ENCODE measurements around the gene MIS18BP1.
"Not testable (repeated sequence)": the region's sequence is repeated elsewhere in the genome, so short reads cannot be mapped to it uniquely, and the experiment has no call there.

The MIS18BP1 gene

DNA sequence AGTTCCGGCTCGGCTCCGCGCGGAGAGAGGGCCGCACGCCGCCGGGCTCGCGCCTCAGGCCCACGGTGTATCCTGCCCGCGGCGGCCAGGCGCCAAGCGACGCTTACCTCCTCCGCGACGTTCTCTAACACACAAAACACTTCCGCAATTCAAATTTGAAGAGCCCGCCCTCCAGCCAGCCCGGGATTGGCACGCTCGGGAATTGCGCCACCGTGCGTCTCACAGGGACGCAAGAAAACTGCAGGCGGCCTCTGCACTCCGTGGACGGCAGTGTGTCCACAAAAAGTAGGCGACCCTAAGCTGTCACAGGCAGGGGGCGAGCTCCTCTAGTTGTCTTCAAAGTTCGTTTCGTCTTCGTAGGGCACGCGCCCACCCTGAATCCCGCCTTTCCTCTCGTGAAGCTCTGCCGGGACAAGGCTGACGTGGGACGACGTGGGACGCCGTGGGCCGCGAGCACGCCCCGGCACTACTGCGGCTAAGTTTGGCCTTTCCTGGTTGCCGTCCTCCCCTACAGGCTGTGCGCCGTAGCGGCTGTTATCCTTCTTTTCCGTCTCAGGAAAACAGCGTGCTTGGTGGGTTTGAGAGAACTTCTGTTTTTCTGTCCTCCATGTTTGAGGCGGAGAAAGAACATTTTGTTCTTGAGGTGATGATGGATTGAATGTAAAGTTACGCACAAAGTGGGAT is at the start of gene MIS18BP1:
TSS of gene MIS18BP1 (minus strand) at position 133 of the 684 bp plus-strand sequence. CDS start 5,916 bp downstream, outside the sequence.
- H3K9me3 ChIP-seq (ENCODE audit: control insufficient read depth, insufficient read depth, low read length), result peaks cover 10% of the 10 kb centered on the region; the same call in 1 of the 2 replicates
- H3K27me3 ChIP-seq (ENCODE audit: control insufficient read depth, insufficient read depth, low read length), result no peaks in the 10 kb centered on the region
- H3K4me3 ChIP-seq (ENCODE audit: low read depth, low read length), result peak within 1 kb of the TSS; percentile 87
- H3K4me1 ChIP-seq (ENCODE audit: control insufficient read depth, insufficient read depth, low read length), result peaks cover 5% of the 10 kb centered on the region; the same call in 1 of the 2 replicates
- H3K9ac ChIP-seq (ENCODE audit: low read depth, low read length), result peak within 1 kb of the TSS; percentile 87
- H3K36me3 ChIP-seq (ENCODE audit: control insufficient read depth, insufficient read depth, low read length), result no peaks in the 10 kb centered on the region
- peak within 1 kb of the TSS; percentile 78 for H3K27ac ChIP-seq (ENCODE audit: low read depth, low read length)

DNA sequence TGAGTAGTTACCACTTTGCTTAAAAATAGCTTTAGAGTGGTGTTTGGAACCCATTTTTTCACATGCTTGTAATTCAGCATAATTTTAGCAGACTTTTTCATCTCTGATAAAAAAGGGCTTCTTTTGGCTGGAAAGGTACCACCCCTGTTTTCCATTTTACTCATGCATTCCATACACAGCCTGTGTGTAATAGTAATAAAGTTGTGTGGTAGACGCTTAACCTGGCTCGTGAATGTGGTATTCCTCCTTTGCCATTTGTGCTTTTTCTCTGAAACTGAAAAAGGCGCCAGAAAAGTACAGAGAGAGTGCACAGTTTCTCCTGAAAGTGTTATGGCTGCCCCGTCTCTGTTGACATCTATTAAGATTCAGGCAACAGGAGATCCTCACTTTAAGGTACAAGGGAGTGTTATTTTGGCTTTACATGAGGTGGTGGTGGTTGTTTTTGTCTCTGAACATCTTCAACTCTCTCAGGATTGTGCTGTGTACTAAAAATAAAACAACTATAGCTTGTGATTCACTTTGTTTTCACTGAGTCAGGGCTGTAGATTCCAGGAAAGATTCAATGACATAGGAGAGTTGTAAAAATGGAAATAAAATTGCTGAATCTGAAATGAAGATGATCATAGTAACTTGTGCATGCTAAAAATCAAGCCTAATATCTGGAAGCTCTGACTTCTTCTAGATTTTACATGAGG is 45.6 kb upstream of the MIS18BP1 start:
- no peak overlapping the region for H3K4me3 ChIP-seq (ENCODE audit: low read depth, low read length)
- H3K27ac ChIP-seq (ENCODE audit: low read depth, low read length), result no peak overlapping the region
- peaks cover 50% of the 10 kb centered on the region for H3K27me3 ChIP-seq (ENCODE audit: control insufficient read depth, insufficient read depth, low read length)
- H3K4me1 ChIP-seq (ENCODE audit: control insufficient read depth, insufficient read depth, low read length), result peaks cover 16% of the 10 kb centered on the region
- no peaks in the 10 kb centered on the region for H3K9me3 ChIP-seq (ENCODE audit: control insufficient read depth, insufficient read depth, low read length)
- no peaks in the 10 kb centered on the region for H3K36me3 ChIP-seq (ENCODE audit: control insufficient read depth, insufficient read depth, low read length)
- H3K9ac ChIP-seq (ENCODE audit: low read depth, low read length), result no peak overlapping the region

DNA sequence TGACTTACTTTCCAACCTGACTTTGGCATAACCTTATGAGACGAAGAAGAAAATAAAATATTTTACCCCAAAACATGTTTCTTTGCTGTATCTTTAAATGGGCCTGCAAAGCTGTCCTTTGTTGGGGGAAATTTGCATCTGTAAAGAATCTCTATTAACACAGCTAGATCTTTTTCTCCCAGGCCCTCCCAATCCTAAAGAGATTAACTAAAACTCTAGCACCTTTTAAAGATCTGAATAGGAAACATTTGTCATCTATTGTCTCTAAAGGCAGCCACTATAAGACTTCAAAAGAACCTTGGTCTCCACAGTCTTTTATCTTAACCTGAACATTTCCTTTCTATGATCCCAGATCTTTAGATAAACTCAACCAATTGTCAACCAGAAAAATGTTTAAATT is 41.8 kb upstream of the MIS18BP1 start:
- H3K36me3 ChIP-seq (ENCODE audit: control insufficient read depth, insufficient read depth, low read length); H3K9me3 ChIP-seq (ENCODE audit: control insufficient read depth, insufficient read depth, low read length); H3K9ac ChIP-seq (ENCODE audit: low read depth, low read length); H3K4me3 ChIP-seq (ENCODE audit: low read depth, low read length): not testable (repeated sequence)
- Histone ChIP-seq H3K4me1 (ENCODE audit: control insufficient read depth, insufficient read depth, low read length) (peaks cover 16% of the 10 kb centered on the region), H3K27me3 (ENCODE audit: control insufficient read depth, insufficient read depth, low read length) (peaks cover 83% of the 10 kb centered on the region), H3K27ac (ENCODE audit: low read depth, low read length) (peak overlapping the region; percentile 89)

DNA sequence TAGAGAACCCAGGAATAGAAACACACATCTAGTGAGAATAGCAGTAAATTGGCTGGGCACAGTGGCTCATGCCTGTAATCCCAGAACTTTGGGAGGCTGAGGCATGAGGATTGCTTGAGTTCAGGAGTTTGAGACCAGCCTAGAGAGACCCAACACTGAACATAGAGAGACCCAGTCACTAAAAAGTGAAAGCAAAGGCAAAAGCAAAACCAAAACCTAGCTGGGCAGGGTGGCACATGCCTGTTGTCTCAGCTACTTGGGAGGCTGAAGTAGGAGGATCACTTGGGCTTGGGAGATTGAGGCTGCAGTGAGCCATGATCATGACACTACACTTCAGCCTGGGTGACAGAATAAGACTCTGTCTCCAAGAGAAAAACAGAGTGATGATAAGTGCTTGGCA is 37.5 kb upstream of the MIS18BP1 start:
- H3K27ac ChIP-seq (ENCODE audit: low read depth, low read length), result no peak overlapping the region
- H3K9ac ChIP-seq (ENCODE audit: low read depth, low read length), result no peak overlapping the region
- H3K4me1 ChIP-seq (ENCODE audit: control insufficient read depth, insufficient read depth, low read length), result peaks cover 16% of the 10 kb centered on the region
- H3K36me3 ChIP-seq (ENCODE audit: control insufficient read depth, insufficient read depth, low read length), result no peaks in the 10 kb centered on the region
- H3K4me3 ChIP-seq (ENCODE audit: low read depth, low read length), result no peak overlapping the region
- H3K9me3 ChIP-seq (ENCODE audit: control insufficient read depth, insufficient read depth, low read length), result no peaks in the 10 kb centered on the region
- H3K27me3 ChIP-seq (ENCODE audit: control insufficient read depth, insufficient read depth, low read length), result peaks cover 50% of the 10 kb centered on the region

DNA sequence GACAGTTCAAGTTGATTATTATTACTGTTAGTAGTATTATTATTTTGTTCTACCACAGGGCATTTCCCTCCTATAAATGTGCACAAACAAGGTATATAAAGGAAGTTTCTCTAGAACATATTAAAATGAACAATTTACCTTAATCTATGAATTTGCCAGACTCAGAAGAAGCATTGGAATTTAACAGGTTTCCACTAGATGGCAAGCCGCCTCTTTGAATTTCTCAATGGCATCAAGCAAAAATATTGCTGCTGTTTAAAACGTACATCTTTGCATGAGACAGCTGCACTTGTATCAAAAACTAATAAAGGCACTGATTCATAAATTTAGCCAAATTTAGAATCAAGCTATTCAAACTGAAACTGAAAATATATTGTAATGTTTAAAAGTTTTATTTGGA is 34.6 kb upstream of the MIS18BP1 start:
- H3K36me3 ChIP-seq (ENCODE audit: control insufficient read depth, insufficient read depth, low read length), result no peaks in the 10 kb centered on the region
- H3K9ac ChIP-seq (ENCODE audit: low read depth, low read length), result no peak overlapping the region
- peaks cover 23% of the 10 kb centered on the region for H3K27me3 ChIP-seq (ENCODE audit: control insufficient read depth, insufficient read depth, low read length)

DNA sequence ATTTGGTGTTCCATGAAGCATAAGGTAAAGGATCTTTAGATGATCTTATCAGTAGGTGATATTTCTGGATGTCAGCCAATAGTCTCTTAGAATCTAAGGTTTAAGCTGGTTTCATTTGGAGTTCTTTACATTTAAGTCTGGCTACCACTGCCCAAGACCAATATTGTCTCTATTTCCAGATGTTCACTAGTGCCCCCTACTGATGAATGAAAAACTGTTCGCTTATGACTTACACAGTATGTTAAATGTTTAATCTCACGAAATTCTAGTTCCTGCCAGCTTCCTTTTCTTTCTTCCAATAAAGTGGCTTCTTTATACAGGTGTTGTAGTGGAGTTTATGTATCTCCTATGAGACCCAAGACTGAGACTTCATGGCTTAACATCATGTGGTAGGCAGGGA is 31.8 kb upstream of the MIS18BP1 start:
- H3K4me3 ChIP-seq (ENCODE audit: low read depth, low read length), result no peak overlapping the region
- no peaks in the 10 kb centered on the region for H3K27me3 ChIP-seq (ENCODE audit: control insufficient read depth, insufficient read depth, low read length)
- H3K27ac ChIP-seq (ENCODE audit: low read depth, low read length), result no peak overlapping the region
- no peak overlapping the region for H3K9ac ChIP-seq (ENCODE audit: low read depth, low read length)
- peaks cover 9% of the 10 kb centered on the region for H3K9me3 ChIP-seq (ENCODE audit: control insufficient read depth, insufficient read depth, low read length)
- H3K4me1 ChIP-seq (ENCODE audit: control insufficient read depth, insufficient read depth, low read length), result no peaks in the 10 kb centered on the region
- H3K36me3 ChIP-seq (ENCODE audit: control insufficient read depth, insufficient read depth, low read length), result no peaks in the 10 kb centered on the region

More for the DNA sequence above, 34.6 kb upstream of the MIS18BP1 start:
- H3K9me3 ChIP-seq (ENCODE audit: control insufficient read depth, insufficient read depth, low read length), result peaks cover 4% of the 10 kb centered on the region
- H3K4me1 ChIP-seq (ENCODE audit: control insufficient read depth, insufficient read depth, low read length), result no peaks in the 10 kb centered on the region
- H3K4me3 ChIP-seq (ENCODE audit: low read depth, low read length), result no peak overlapping the region
- H3K27ac ChIP-seq (ENCODE audit: low read depth, low read length), result no peak overlapping the region

DNA sequence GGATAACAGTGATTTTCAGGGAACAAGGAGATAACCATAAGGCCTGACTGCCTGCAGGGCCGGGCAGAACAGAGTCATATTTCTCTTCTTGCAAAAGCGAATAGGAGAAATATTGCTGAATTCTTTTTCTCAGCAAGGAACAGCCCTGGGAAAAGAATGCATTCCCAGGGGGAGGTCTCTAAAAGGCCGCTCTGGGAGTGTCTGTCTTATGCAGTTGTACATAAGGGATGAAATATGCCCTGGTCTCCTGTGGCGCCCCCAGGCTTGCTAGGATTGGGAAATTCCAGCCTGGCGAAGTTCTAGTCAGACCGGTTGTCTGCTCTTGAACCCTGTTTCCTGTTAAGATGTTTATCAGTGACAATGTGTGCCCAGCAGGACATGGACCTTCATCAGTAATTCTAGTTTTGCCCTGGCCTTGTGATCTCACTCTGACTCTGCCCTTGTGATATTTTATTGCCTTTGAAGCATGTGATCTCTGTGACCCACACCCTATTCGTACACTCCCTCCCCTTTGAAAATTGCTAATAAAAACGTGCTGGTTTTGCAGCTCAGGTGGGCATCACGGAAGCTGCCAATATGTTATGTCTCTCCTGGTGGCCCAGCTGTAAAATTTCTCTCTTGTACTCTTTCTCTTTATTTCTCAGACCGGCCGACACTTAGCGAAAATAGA is 28.9 kb upstream of the MIS18BP1 start:
- H3K27ac ChIP-seq (ENCODE audit: low read depth, low read length); H3K36me3 ChIP-seq (ENCODE audit: control insufficient read depth, insufficient read depth, low read length); H3K9me3 ChIP-seq (ENCODE audit: control insufficient read depth, insufficient read depth, low read length); H3K4me3 ChIP-seq (ENCODE audit: low read depth, low read length); H3K4me1 ChIP-seq (ENCODE audit: control insufficient read depth, insufficient read depth, low read length); H3K9ac ChIP-seq (ENCODE audit: low read depth, low read length); H3K27me3 ChIP-seq (ENCODE audit: control insufficient read depth, insufficient read depth, low read length): not testable (repeated sequence)

DNA sequence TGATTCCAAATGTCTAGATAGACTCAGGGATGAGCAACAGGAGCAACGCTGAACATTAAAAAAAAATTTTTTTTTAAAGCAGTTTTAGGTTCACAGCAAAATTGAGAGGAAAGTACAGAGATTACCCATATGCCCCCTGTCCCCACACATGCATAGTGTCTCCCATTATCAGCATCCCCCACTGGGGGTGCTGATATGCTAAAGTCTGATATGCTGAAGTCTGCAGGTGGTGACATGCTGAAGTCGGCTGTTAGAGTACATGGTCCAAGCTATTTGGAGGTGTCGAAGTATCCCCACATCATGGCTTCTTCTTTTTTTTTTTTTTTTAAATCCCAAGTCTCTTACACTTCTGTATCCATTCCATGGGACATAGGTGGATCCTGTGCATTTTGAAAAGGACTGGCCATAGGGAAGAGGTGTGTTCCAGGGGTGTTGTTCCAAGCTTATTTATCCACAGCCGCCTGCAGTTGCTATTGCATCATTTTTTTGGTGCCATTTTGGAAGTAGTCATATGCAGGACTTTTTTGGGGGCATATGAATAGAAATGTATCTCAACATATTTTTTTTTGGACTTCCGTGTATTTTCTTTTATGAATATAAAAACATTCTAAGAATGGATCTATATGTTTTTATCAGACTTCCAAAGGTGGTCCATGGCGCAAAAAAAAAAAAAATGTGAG is 19.0 kb upstream of the MIS18BP1 start:
- no peaks in the 10 kb centered on the region for H3K9me3 ChIP-seq (ENCODE audit: control insufficient read depth, insufficient read depth, low read length)
- no peak overlapping the region for H3K27ac ChIP-seq (ENCODE audit: low read depth, low read length)
- no peaks in the 10 kb centered on the region for H3K4me1 ChIP-seq (ENCODE audit: control insufficient read depth, insufficient read depth, low read length)
- no peaks in the 10 kb centered on the region for H3K27me3 ChIP-seq (ENCODE audit: control insufficient read depth, insufficient read depth, low read length)
- no peak overlapping the region for H3K4me3 ChIP-seq (ENCODE audit: low read depth, low read length)
- H3K36me3 ChIP-seq (ENCODE audit: control insufficient read depth, insufficient read depth, low read length), result no peaks in the 10 kb centered on the region
- no peak overlapping the region for H3K9ac ChIP-seq (ENCODE audit: low read depth, low read length)

DNA sequence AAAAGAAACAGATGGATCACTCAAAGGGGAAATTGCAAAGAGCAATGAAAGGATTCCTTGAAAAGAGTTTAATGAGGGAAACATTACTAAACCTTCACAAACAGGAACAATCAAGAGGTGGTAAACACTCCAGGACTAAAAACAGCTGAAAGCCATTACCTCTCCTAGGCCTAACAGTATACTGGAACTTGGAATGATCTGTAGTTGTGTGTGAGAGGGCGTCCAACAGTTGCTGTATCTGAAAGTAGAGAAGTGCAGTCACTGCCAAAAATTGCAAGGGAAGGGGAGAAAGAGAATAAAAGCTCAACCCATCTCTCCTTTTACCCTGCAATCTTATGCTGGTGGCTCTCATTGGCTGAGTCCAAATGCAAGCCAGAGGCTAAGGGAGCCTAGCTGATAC is 17.0 kb upstream of the MIS18BP1 start:
- H3K27ac ChIP-seq (ENCODE audit: low read depth, low read length), result no peak overlapping the region
- no peaks in the 10 kb centered on the region for H3K27me3 ChIP-seq (ENCODE audit: control insufficient read depth, insufficient read depth, low read length)
- H3K9ac ChIP-seq (ENCODE audit: low read depth, low read length), result no peak overlapping the region
- no peaks in the 10 kb centered on the region for H3K4me1 ChIP-seq (ENCODE audit: control insufficient read depth, insufficient read depth, low read length)
- H3K36me3 ChIP-seq (ENCODE audit: control insufficient read depth, insufficient read depth, low read length), result no peaks in the 10 kb centered on the region
- no peaks in the 10 kb centered on the region for H3K9me3 ChIP-seq (ENCODE audit: control insufficient read depth, insufficient read depth, low read length)
- H3K4me3 ChIP-seq (ENCODE audit: low read depth, low read length), result no peak overlapping the region

DNA sequence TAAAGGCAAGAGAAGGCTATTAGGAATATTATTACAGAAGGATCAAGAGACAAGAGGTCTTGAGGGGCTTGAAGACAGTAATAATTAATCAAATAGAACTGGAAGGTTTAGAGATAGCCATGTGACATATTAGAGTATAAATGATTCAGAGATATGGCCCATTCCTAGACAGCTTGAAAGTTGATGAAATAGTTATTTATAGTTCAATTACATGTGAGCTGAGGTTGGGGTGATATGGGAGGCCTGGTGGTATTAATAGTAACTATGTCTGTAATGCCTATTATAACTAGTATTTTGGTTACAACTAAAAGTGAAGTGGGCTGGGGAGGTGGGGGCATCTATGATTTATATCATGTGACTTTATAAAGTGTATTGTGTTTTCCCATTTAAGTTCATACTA is 14.1 kb upstream of the MIS18BP1 start:
- H3K4me3 ChIP-seq (ENCODE audit: low read depth, low read length), result no peak overlapping the region
- no peak overlapping the region for H3K9ac ChIP-seq (ENCODE audit: low read depth, low read length)
- no peaks in the 10 kb centered on the region for H3K36me3 ChIP-seq (ENCODE audit: control insufficient read depth, insufficient read depth, low read length)
- H3K27ac ChIP-seq (ENCODE audit: low read depth, low read length), result no peak overlapping the region
- H3K27me3 ChIP-seq (ENCODE audit: control insufficient read depth, insufficient read depth, low read length), result no peaks in the 10 kb centered on the region
- no peaks in the 10 kb centered on the region for H3K9me3 ChIP-seq (ENCODE audit: control insufficient read depth, insufficient read depth, low read length)
- H3K4me1 ChIP-seq (ENCODE audit: control insufficient read depth, insufficient read depth, low read length), result no peaks in the 10 kb centered on the region

Data from HUES48 (cell line).